Neural cell (in vitro differentiated cells): Measurements from ENCODE around the gene DCUN1D2. TPM values are rescaled to one million over a fixed set of nuclear protein-coding genes. Genes with fewer than 3 reads are reported as not detected.

Experiments
- H2AFZ ChIP-seq: fragments of 200-600, 300-800 bp; sonication (generic), shearing (Covaris generic); 2 replicates; pipeline ENCODE4 v1.6.0; 2014; ENCODE audit warnings: low read depth, mild to moderate bottlenecking, antibody characterized with exemption, low read length, moderate library complexity
- H3F3A ChIP-seq: fragments of 200-600 bp; shearing (Covaris generic); 2 replicates; pipeline ENCODE4 v1.6.1; 2016; ENCODE audit warnings: mild to moderate bottlenecking, moderate library complexity, mixed read lengths, antibody characterized with exemption, low read length; ENCODE audit not compliant: insufficient read depth, poor library complexity, severe bottlenecking
- H3K27ac ChIP-seq: fragments of 200-600, 300-800 bp; sonication (generic), shearing (Covaris generic); 2 replicates; pipeline ENCODE4 v1.5.1; 2014; ENCODE audit warnings: mild to moderate bottlenecking, low read length, moderate library complexity
- H3K27me3 ChIP-seq: fragments of 300-800, 200-600 bp; sonication (generic), shearing (Covaris generic); 2 replicates; pipeline ENCODE4 v1.6.0; 2014; ENCODE audit warnings: mild to moderate bottlenecking, low read depth, low read length, moderate library complexity; ENCODE audit not compliant: insufficient read depth
- H3K36me3 ChIP-seq: fragments of 300-800, 200-600 bp; sonication (generic), shearing (Covaris generic); 2 replicates; pipeline ENCODE4 v1.5.1; 2014; ENCODE audit warnings: mild to moderate bottlenecking, antibody characterized with exemption, low read length, moderate library complexity; ENCODE audit not compliant: insufficient read depth
- H3K4me2 ChIP-seq: fragments of 300-800, 200-600 bp; sonication (generic), shearing (Covaris generic); 2 replicates; pipeline ENCODE4 v1.6.0; 2014; ENCODE audit warnings: mild to moderate bottlenecking, low read length
- H3K4me3 ChIP-seq: fragments of 300-800, 200-600 bp; sonication (generic), shearing (Covaris generic); 2 replicates; pipeline ENCODE4 v1.5.1; 2014; ENCODE audit warnings: mild to moderate bottlenecking, low read length, moderate library complexity
- H3K79me2 ChIP-seq: fragments of 200-600 bp; shearing (Covaris generic); replicated peaks from 2 replicates; pipeline ENCODE4 v1.6.0; 2014; ENCODE audit warnings: mild to moderate bottlenecking, low read length, moderate library complexity; ENCODE audit not compliant: insufficient read depth
- H3K9ac ChIP-seq: fragments of 300-800, 200-600 bp; sonication (generic), shearing (Covaris generic); 2 replicates; pipeline ENCODE4 v1.6.1; 2016; ENCODE audit warnings: mild to moderate bottlenecking, low read length, mixed read lengths
- H3K9me2 ChIP-seq: fragments of 200-600 bp; shearing (Covaris generic); 2 replicates; pipeline ENCODE4 v1.6.1; 2016; ENCODE audit warnings: mild to moderate bottlenecking, low read length, mixed read lengths; ENCODE audit not compliant: insufficient read depth
- H3K9me3 ChIP-seq: fragments of 200-600, 300-800 bp; sonication (generic), shearing (Covaris generic); 2 replicates; pipeline ENCODE4 v1.6.1; 2016; ENCODE audit warnings: mild to moderate bottlenecking, mixed run types, low read length, moderate library complexity, mixed read lengths
- H4K20me1 ChIP-seq: fragments of 200-600 bp; shearing (Covaris generic); 2 replicates; pipeline ENCODE4 v1.6.1; 2016; ENCODE audit warnings: mild to moderate bottlenecking, mixed run types; ENCODE audit not compliant: insufficient read depth
- CTCF ChIP-seq: fragments of 450-650 bp; IDR thresholded peaks from 2 replicates; pipeline ENCODE4 v1.5.1; 2014; ENCODE audit warnings: antibody characterized with exemption, mild to moderate bottlenecking, moderate library complexity; ENCODE audit not compliant: poor library complexity, severe bottlenecking
- EP300 ChIP-seq: fragments of 450-650 bp; conservative IDR thresholded peaks from 2 replicates; pipeline ENCODE4 v1.6.1; 2014; ENCODE audit warnings: antibody characterized with exemption, mild to moderate bottlenecking, moderate library complexity; ENCODE audit not compliant: poor library complexity, severe bottlenecking
- EZH2 ChIP-seq: fragments of 200-600, 300-800 bp; shearing (Covaris generic), sonication (generic); IDR thresholded peaks from 2 replicates; pipeline ENCODE4 v1.6.1; 2014; ENCODE audit warnings: antibody characterized with exemption, low read length, borderline replicate concordance, mild to moderate bottlenecking; ENCODE audit not compliant: insufficient read depth, poor library complexity, severe bottlenecking
- MXI1 ChIP-seq: fragments of 450-650 bp; conservative IDR thresholded peaks from 2 replicates; pipeline ENCODE4 v1.6.1; 2014; ENCODE audit warnings: antibody characterized with exemption, mild to moderate bottlenecking; ENCODE audit not compliant: poor library complexity, severe bottlenecking
- POLR2AphosphoS5 ChIP-seq: IDR thresholded peaks from 2 replicates; pipeline ENCODE4 v1.6.1; 2012
- RAD21 ChIP-seq: fragments of 450-650 bp; conservative IDR thresholded peaks from 2 replicates; pipeline ENCODE4 v1.6.1; 2014; ENCODE audit warnings: antibody characterized with exemption, mild to moderate bottlenecking, moderate library complexity
- SMC3 ChIP-seq: fragments of 450-650 bp; conservative IDR thresholded peaks from 2 replicates; pipeline ENCODE4 v1.6.1; 2014; ENCODE audit warnings: antibody characterized with exemption, mild to moderate bottlenecking, moderate library complexity; ENCODE audit not compliant: poor library complexity
- TAF1 ChIP-seq: IDR thresholded peaks from 2 replicates; pipeline ENCODE4 v1.6.1; 2012; ENCODE audit warnings: low read depth
- polyA plus RNA-seq: library from polyadenylated mRNA; depleted of rRNA; stranded (reverse); fragments of >200 nt; gene quantifications from 2 replicates; pipeline ENCODE4 v1.2.3, GENCODE V29; 2014
- TF ChIP-seq, protein P1 (sequence below): IDR thresholded peaks from 2 replicates; pipeline ENCODE4 v1.6.1; 2012; ENCODE audit warnings: borderline replicate concordance

The DCUN1D2 gene
- polyA plus RNA-seq, 1 donor from 2014 or later, result 55.9 TPM

GRCh38 chr13:113537909-113538688, 47.6 kb upstream of the DCUN1D2 start:
- H3K36me3 ChIP-seq, result no peaks in the 10 kb centered on the region
- no peaks in the 10 kb centered on the region for H3K9me2 ChIP-seq
- H3K4me3 ChIP-seq, result no peak overlapping the region
- H2AFZ ChIP-seq, result no peak overlapping the region
- peaks cover 5% of the 10 kb centered on the region for H3K9me3 ChIP-seq
- H3K27ac ChIP-seq, result no peak overlapping the region
- no peaks in the 10 kb centered on the region for H4K20me1 ChIP-seq
- TF ChIP-seq POLR2AphosphoS5 (no peak), CTCF (no peak), EZH2 (no peak), RAD21 (no peak), SMC3 (no peak), EP300 (no peak), TAF1 (no peak), MXI1 (no peak)
- TF ChIP-seq, protein P1, sequence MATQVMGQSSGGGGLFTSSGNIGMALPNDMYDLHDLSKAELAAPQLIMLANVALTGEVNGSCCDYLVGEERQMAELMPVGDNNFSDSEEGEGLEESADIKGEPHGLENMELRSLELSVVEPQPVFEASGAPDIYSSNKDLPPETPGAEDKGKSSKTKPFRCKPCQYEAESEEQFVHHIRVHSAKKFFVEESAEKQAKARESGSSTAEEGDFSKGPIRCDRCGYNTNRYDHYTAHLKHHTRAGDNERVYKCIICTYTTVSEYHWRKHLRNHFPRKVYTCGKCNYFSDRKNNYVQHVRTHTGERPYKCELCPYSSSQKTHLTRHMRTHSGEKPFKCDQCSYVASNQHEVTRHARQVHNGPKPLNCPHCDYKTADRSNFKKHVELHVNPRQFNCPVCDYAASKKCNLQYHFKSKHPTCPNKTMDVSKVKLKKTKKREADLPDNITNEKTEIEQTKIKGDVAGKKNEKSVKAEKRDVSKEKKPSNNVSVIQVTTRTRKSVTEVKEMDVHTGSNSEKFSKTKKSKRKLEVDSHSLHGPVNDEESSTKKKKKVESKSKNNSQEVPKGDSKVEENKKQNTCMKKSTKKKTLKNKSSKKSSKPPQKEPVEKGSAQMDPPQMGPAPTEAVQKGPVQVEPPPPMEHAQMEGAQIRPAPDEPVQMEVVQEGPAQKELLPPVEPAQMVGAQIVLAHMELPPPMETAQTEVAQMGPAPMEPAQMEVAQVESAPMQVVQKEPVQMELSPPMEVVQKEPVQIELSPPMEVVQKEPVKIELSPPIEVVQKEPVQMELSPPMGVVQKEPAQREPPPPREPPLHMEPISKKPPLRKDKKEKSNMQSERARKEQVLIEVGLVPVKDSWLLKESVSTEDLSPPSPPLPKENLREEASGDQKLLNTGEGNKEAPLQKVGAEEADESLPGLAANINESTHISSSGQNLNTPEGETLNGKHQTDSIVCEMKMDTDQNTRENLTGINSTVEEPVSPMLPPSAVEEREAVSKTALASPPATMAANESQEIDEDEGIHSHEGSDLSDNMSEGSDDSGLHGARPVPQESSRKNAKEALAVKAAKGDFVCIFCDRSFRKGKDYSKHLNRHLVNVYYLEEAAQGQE, result no peak
- H3K79me2 ChIP-seq, result no peaks in the 10 kb centered on the region
- no peaks in the 10 kb centered on the region for H3K27me3 ChIP-seq
- no peak overlapping the region for H3K4me2 ChIP-seq
- no peaks in the 10 kb centered on the region for H3F3A ChIP-seq
- H3K9ac ChIP-seq, result no peak overlapping the region

- Histone ChIP-seq H4K20me1 (no peaks in the 10 kb centered on the region), H3K4me3 (no peak overlapping the region), H3K9me3 (peaks cover under 1% of the 10 kb centered on the region), H3K36me3 (peaks cover 2% of the 10 kb centered on the region), H3K27me3 (no peaks in the 10 kb centered on the region), H3F3A (no peaks in the 10 kb centered on the region), H3K27ac (no peak overlapping the region), H3K4me2 (no peak overlapping the region), H3K9ac (no peak overlapping the region), H3K9me2 (no peaks in the 10 kb centered on the region), H3K79me2 (no peaks in the 10 kb centered on the region), H2AFZ (no peak overlapping the region)
- TF ChIP-seq, protein P1, result no peak
- TF ChIP-seq CTCF, result no peak
- TF ChIP-seq POLR2AphosphoS5, result no peak
- TF ChIP-seq EP300, result no peak
- no peak for TF ChIP-seq SMC3
- TF ChIP-seq MXI1, result no peak
- no peak for TF ChIP-seq RAD21
- TF ChIP-seq TAF1, result no peak
- no peak for TF ChIP-seq EZH2
These were observed 46.7 kb upstream of the DCUN1D2 start for GRCh38 chr13:113537205-113537604.
